HG02852 (cell line): Measurements from ENCODE around the gene APELA.

Source experiments
- ATAC-seq: cut with Tn5 transposase; IDR thresholded peaks from one replicate; pipeline ENCODE4 v1.9.1; 2021; ENCODE audit warnings: mild to moderate bottlenecking, moderate library complexity; ENCODE audit not compliant: unreplicated experiment

APELA gene

GRCh38 chr4:164876700-164877324, at the start of gene APELA:
Gene APELA, plus strand, starts transcription at chr4:164877178. Its CDS starts 154 bp downstream, at chr4:164877332.
- peak; percentile 100 for ATAC-seq

- ATAC-seq: no peak
These were observed 48.0 kb upstream of the APELA start for GRCh38 chr4:164828955-164829354.

GRCh38 chr4:164846566-164846965, 30.4 kb upstream of the APELA start:
- ATAC-seq: no peak

- no peak for ATAC-seq
These were observed 30.0 kb upstream of the APELA start for GRCh38 chr4:164847016-164847415.

- ATAC-seq: no peak
These were observed 28.9 kb upstream of the APELA start for GRCh38 chr4:164847967-164848649.

GRCh38 chr4:164856396-164856795, 20.6 kb upstream of the APELA start:
- no peak for ATAC-seq

GRCh38 chr4:164866817-164867490, 10.0 kb upstream of the APELA start:
- no peak for ATAC-seq

- no peak for ATAC-seq
These were observed 5.3 kb upstream of the APELA start for GRCh38 chr4:164871673-164872072.

- ATAC-seq: no peak
These were observed 4.5 kb upstream of the APELA start for GRCh38 chr4:164872481-164872880.

- no peak for ATAC-seq
These were observed 2.2 kb upstream of the APELA start for GRCh38 chr4:164874789-164875188.

- ATAC-seq: no peak
These were observed 3.7 kb downstream of the APELA start for GRCh38 chr4:164880489-164881262.

- no peak for ATAC-seq
These were observed 11.2 kb downstream of the APELA start for GRCh38 chr4:164888096-164888715.

GRCh38 chr4:164890691-164891090, 13.7 kb downstream of the APELA start:
- ATAC-seq: no peak

- peak; percentile 72 for ATAC-seq
These were observed 15.0 kb downstream of the APELA start for GRCh38 chr4:164892018-164892417.

GRCh38 chr4:164894702-164895101, 17.7 kb downstream of the APELA start:
- peak; percentile 91 for ATAC-seq

- no peak for ATAC-seq
These were observed 25.6 kb downstream of the APELA start for GRCh38 chr4:164902608-164903007.

GRCh38 chr4:164904336-164904735, 27.4 kb downstream of the APELA start:
- ATAC-seq: no peak

GRCh38 chr4:164904941-164905340, 28.0 kb downstream of the APELA start:
- no peak for ATAC-seq

- ATAC-seq: no peak
These were observed 29.4 kb downstream of the APELA start for GRCh38 chr4:164906368-164906767.

GRCh38 chr4:164913506-164913905, 36.5 kb downstream of the APELA start:
- ATAC-seq: peak; percentile 56

- ATAC-seq: no peak
These were observed 42.0 kb downstream of the APELA start for GRCh38 chr4:164918956-164919355.
